HG03558 (cell line): ENCODE measurements around the gene ALK.

ENCODE experiments used
- ATAC-seq: cut with Tn5 transposase; IDR thresholded peaks from one replicate; pipeline ENCODE4 v1.9.1; 2021; ENCODE audit warnings: moderate number of reproducible peaks; ENCODE audit not compliant: unreplicated experiment; ENCODE audit errors: extremely low read depth

The ALK gene

DNA sequence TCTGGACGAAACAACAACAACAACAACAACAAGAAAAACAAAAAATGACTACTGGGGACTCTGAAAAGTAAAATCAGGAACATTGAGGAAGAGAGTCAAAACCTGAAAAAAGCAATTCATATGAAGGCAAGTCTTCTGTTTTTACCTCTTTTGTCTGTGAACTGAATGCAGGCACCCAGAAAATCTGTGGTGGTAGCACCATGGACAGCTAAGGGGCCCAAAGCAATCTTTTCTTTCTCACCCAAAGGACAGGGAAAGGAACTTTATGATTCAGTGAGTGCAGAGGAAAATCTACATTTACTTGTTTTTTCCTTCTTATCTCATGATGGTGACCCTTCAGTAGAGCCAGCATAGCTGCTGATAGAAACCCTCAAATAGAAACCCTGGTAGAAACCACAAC is 10.4 kb downstream of the ALK start:
- ATAC-seq: no peak

DNA sequence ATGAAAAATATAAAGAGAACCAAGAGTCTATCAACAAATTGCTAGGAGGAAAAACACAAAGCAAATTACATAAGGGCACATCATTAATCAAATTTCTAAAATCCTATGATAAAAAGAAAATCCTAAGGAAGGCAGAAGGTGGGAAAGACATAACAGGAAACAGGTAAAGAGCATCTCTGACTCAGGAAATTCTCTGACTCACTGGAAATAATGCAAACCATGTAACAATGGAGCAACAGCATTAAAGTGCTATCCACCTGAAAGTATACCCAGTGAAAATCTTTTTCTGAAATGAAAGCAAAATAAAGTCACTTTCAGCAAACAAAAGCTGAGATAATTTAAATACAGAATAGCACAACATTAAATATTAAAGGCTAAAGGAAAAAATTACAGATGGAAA is 10.9 kb downstream of the ALK start:
- ATAC-seq: no peak

DNA sequence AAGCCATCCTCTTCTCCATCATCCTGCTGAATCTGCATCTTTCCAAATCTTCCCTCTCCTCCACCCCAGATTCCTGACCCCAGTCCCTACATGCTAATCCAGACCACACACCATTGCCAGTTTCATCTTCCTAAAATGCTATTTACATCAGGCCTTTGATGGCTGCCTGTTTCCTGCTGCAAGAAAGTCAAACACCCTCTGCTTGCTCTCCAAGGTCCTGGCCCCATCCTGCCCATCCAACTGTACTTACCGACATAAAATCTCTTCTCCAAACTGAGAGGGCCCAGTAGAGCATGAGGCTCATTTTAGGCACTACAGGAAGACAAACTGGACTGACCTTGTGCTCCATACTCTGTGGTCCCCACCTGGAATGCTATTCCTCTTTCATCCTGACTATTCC is 19.0 kb downstream of the ALK start:
- ATAC-seq: no peak

DNA sequence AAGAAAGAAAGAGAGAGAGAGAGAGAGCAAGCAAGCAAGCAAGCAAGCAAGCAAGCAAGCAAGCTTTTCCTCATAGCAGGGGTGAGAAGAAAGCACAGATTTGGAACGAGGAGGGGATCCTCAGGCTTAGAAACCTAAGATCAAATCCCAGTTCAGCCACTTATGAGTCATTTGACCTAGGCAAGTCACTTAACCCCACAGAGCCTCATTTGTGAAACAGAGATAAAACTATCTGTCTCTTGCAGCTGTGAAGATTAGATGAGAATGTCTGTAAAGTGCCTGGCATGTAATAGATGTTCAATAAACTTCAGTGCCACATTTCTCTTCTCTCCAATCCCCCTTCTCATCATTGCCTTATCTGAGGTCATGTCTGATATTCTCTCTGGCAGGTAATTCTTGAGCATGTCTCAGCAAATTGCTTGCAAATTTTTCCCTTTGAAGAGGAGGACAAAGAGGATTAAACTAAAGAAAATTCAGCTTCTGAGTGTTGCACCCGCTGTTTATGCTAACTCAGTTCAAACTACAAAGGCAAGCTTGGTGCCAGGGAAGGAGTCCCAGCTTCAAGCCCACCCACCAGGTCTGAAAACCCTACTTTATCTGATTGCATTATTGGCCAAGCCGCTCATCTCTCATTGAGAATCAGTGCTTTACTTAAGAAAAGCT is 20.3 kb downstream of the ALK start:
- no peak for ATAC-seq

DNA sequence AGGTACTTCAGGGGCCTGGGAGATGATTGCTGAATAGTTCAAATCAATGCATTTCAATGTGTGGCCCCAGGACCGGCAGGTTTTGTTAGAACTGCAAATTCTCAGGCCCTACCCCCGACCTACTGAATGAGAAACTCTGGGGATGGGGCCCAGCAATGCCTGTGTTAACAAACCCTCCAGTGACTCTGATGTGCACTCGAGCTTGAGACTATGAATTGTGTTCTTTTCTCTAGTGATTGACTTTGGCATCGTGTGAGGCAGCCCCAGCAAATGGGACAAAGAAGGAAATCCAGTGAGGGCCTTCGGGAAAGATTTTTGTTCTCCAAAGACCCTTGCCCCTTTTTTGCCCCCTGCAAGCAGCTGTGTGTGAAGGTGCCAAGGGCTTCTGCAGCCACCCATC is 22.4 kb downstream of the ALK start:
- no peak for ATAC-seq

DNA sequence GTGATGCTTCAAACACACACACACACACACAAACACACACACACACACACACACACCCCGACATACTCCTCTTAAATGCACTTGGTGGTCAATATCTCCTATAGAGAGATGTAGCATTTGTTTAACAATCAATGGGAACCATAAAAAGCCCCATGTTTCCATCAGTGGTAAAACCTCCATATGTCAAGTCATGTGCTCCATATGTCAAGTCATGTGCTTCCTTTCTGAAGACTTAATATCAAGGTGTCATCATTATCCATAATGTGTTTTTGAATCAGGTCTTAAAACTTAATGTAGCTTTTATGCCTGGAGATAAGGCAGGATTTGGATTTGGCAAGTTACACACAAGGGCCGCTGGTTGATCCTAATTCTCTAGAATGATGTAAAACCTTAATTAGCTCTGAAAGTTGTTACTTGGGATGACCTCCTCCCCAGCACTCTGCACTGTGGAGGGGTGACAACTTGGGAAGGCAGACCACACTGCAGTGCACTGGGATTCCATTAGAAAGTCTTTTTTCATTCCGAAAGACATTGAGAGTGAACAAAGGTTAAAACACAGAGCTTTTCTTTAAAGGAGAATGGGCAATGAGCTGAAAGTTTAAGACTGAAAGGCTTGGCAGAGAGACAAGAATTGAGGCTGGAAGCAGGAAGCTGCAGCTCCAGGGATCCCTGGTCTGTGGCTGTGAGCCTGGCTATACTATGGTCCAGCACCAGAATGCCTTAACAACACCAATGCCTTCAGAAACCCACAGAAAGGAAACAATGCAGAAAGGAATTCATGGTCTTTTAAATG is 26.4 kb downstream of the ALK start:
- no peak for ATAC-seq

DNA sequence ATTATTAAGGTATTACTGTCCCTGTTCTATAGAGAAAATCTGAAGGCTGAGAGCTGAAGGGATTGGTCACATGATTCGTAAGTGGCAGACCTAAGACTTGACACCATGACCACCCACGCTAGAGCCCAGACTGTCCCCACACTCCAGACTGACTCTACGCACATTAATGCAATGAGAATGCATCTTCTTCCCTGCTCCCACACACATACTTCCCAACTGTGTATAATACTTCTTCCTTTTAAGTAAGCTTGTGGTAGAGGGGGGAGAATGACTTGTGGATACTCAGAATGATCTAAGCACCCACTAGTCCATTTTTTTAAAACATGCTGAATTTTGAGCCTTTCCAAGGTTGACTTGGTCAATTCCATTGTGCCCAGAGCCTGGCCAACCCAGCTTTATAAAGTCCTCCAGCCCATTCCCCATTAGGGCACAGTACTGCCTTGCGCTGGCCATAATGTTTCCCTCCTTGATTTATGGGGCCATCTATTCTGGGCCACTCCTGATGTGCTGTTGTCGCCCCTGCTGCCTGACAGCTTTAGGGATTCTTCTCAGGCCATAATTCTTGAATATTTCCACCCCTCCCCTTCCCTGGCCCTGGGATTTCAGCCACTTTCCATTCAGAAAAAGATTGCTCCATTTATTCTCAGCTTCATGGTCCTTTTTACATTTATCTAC is 28.7 kb downstream of the ALK start:
- no peak for ATAC-seq

DNA sequence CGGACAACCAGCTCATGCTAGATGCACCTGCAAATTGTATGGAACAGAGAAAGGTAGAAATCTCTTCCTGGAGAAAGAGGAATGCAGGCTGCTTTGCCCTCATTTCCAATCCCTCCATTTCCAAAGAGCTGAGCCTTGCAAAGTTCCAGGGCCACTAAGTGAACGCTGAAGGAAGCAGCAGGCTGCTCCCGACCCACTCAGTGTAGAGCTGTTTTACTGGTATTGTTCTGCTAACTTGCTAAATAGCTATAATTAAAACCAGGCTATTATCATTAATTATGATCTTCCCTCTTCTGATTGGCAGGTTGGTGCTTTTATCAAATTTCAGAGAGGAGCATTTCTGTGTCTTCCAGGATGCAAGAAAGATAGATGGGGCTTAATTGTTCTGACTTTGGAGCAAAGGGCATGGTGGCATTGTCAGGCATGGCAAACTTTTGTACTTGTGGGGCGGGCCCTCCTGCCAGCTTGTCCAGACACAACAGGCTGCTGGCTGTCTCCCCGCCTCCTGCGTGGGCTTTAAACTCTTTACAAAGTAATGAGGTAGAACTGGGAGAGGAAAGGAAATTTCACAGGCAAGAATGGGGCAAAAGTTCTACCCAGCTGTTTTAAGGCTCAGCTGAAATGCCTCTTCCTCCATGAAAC is 40.2 kb downstream of the ALK start:
- ATAC-seq: no peak

DNA sequence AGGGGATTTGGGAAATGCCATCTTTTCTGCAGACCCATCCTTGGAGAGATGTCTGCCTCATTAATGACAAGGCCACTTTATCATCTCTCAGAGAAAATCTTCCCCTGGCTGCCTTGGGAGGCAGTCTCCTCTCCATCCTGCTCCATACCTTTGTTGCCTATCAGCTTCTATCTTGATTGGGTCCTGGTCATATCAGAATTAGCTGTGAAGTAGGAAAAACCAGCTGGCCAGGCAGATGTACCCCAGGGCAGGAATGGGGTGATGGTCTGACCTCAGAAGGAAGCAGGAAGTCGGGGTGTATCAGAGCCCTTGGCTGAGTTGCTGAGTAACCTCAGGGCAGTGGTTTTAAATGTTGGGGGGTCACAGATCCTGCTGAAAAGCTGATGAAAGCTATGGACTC is 41.3 kb downstream of the ALK start:
- ATAC-seq: no peak

DNA sequence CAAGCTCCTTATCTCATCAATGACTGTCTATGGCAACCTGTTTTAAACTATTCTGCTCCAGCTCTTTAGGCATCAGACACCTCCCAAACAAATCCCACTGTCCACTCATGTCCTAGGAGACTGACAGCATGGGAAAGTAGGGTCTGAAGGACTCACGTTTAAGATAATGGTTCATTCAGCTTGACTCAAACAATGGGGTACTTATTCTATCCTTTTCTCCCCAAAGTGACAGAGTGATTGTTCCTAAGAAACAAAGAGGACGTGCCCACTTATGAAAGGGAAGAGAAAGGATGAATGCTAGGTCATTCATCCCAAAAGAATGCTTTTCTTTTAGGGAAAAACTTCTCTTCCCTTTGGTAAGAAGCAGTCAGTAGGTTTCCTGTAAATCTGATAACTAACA is 41.9 kb downstream of the ALK start:
- ATAC-seq: no peak

DNA sequence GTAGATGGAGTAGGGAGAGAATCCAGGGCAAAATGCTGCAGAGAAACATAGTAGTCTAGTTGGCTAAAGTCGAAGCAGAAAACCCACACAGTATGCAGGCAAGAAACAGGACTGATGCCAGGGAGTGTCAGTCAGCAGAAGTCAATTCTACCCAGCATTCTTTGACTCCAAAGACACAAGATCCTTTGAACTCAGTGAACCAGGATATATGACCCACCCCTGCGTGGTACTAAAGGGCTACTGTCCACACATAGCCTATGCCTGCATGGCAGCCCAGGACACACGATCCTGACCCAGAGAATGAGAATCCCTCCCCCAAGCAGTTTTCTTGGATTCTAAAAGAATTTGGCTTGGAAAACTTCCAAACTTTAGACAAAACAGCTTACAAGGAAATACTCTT is 42.5 kb downstream of the ALK start:
- ATAC-seq: no peak

DNA sequence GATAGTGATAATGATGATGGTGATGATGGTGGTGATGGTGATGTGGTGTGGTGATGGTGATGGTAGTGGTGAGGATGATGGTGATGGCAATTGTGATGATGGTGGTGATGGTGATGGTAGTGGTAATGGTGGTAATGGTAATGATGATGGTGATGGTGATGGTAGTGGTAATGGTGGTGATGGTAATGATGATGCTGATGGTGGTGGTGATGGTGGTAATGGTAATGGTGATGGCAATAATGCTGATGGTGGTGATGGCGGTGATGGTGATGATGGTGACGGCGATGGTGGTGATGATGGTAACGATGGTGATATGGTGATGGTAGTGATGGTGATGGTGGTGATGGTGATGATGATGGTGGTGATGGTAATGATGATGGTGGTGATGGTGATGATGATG is 45.0 kb downstream of the ALK start:
- ATAC-seq: no peak

DNA sequence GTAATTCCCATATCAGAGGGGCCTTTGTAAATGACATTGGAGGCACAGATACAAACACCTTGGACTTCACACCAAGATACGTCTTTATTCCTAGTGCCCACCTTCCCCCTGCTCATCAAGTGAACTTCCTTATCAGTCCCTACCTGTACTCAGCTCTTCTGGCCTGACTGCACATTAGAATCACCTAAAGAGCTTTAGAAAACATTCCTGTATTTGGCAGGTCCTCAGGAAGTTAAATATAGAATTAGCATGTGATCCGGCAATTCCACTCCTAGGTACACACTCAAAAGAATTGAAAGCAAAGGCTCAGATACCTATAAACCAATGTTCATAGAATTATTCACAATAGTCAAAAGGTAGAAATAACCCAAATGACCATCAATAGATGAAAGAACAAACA is 46.6 kb downstream of the ALK start:
- no peak for ATAC-seq

DNA sequence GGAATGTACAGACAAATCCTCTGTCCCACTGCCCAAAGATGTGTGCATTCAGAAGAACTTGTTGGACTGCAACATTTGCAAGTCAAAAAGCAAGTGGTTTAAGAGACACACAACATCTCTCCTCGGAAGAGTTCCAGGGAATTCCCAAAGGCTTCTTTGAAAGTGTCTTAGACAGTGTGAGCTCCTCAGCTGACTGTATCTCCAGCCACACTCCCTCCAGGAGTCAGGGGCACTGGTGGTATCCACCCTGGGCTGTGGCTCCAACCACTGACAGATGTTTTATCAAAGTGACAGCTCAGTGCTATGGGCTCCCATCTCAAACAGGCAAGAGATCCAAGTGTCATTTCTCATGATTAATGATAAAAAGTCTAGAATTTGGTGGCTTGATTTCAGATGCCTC is 48.5 kb downstream of the ALK start:
- no peak for ATAC-seq

DNA sequence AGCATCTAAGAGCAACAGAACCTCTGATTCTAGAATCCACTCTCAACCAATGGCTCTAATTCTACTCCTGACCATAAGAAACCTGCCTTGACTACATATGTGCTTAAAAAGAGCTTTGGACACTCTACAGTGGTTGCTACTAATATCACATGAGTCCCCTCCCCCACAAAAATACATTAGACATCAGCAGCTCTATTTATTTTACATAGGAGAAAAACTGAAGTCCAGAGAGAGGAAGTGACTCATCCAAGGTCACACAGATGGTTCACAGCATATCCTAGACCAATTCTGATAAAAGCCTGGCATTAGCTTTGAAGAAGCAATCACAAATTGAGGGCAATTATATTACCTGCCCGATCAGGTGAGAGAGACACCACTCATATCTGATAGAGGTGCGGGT is 49.8 kb downstream of the ALK start:
- no peak for ATAC-seq

DNA sequence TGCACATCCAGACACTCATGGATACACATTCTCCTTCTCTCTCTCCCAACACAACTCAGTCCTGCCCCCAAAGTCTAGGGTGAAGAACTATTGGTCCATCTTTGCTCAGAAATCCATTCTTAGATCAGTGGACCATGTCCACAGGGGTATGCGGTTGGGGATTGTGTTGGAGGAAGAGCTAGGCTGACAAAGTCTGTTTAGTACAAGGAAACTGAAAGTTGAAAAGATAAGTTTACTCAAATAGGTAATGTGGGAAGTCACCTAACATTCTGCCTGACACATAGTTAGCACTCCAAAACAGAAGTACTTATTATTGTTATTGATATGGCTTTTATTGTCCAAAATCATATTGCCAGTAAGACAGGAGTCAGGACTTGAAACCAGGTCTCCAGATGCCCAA is 55.9 kb downstream of the ALK start:
- no peak for ATAC-seq

DNA sequence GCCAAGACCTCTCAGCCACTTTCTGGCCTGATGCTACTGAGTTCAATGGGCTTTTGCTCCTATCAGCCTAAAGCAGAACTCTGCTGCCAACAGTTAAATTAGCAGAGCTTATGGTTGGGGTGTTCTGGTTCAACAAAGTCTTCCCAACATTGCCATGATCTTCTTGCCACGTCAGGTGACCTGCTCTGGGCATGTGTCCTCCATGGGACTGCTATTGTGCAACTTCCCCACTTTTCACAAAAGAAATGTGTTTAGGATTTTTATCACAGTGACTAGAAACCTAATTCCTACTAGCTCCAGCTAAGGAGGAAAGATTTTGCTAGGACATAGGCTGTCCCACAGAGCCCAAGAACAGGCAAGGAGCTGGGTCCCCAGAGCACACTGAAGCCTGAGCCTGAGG is 56.4 kb downstream of the ALK start:
- ATAC-seq: no peak

DNA sequence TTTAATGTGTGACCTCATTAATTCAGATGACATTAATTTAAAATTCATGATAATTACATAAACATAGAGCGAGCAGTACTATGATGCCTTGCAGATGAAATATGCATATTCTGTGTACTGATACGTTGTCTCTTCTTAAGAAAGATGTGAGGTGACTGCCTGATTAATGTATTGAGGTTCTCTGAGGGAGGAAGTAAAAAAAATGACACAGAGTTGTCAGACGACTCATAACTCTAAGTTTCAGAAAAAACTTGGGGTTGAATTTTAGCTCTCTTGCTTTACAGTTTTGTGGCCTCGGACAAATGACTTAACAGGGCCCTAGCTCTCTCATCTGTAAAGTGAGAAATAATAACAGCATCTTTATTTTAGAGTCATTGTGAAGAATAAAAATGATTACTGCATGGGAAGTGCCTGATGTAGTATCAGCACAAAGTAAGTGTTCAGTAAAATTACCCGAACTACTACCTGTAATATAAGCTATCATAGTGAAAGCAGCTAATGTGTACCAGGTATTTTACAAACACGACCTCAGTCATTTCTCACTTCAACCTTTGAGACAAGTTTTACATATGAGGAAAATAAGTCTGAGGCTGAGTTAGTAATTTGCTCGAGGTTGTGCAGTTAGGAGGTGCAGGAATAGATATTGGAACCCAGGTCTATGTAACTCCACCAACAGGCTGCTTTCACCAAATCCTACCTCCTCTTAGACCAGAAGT is 65.3 kb downstream of the ALK start:
- ATAC-seq: no peak

DNA sequence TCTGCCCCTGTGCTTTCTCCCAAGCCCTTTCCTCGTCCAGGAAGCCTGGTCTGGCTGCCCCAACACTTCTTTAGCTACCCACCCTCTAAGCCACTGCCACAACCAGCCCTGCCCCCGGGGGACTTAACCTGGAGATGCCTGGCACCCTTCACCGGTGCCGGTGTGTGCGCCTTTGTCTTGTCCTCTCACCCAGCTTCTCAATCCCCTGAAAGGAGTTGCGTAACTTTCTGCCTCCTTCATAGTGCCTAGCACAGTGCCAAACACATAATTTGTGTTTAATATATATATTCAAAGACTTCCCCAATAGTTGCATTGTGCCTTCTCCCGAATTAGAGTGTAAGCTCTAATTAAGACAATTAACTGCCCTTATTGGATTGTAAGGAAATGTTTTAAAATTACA is 70.6 kb downstream of the ALK start:
- no peak for ATAC-seq

DNA sequence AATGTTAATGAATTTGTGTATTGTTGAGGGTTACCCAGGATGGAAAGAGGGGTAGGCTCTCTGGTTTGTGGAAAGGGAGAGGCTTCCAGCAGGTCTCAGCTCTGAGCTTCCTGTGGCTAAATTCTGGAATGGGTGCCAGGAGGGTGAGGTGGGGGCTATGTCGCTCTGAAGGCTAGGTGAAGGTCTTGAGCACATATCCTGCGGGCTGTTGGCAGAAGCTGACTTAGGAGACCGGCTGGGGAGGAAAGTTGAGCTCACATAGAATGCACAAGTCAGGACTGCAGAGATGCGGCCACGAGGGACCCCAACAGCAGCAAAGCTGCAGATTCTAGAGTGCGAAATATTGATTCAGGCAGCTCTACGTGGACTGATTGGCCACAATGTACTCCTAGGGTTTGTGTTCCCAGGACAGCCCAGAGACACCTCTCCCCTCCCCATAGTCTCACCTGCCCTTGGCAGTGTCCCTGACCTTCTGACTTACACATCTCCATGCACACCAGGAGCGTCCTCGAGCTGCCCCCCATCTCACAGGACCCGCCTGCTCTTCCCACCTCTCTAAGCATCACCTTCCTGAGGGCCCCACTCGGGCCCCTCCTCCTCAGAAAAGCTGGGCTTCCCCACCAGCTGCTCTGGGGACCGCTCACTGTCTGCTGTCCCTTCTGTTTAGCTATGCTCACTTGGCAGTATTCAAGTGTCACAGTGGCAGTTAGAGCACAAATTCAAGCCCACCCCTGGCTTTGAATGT is 72.6 kb downstream of the ALK start:
- no peak for ATAC-seq
